OCI-M2 (cell line): ENCODE data around the gene PCSK6.

Source experiments
- DNase-seq: peaks from one replicate; lab custom pipeline; 2025; ENCODE audit not compliant: unreplicated experiment; lab: John Stamatoyannopoulos, UW

The PCSK6 gene

GRCh38 chr15:101523560-101523940 is 34.0 kb upstream of the PCSK6 start:
- DNase-seq: no peak

DNA sequence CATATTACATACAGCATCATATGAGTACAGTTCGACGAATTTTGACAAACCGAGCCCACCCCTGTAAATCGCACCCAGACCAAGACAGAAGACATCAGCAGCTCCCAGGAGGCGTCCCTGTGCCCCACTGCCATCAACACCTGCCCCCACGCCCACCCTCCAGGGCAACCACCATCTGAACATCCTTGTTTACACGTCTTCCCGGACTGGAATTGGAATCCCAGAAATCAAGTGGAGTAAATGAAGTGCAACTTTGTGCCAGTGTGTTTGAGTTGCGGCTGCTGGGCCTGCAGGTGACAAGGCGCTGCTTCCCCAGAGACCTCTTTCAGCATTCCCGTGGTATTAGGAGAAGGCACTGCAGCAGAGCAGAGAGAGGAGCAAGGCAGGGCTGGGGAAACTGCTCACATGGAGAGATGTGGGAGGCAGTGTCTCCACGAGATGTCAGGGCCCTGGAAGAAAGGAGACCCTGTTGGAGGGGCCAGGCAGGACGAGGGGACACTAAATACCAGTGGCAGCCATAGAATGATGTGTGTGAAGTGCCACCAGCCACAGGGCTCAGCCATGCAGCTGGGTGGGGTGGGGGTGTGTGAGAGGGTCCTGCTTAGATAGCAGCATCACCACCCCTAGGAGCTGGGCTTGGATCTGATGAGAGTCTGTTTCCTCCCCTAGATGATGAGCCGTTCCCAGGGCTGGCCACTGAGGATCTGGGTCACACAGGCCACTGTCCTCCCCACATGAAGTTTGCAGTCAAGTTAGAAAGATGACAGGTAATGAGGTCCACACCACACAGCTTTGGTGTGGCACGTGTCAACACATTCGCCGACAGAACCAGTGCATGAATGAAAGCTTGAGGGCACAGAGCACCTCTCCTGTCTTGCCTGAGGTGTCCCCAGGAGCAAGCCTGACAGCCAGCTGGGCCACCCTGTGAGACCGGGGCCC is 33.4 kb upstream of the PCSK6 start:
- no peak for DNase-seq

DNA sequence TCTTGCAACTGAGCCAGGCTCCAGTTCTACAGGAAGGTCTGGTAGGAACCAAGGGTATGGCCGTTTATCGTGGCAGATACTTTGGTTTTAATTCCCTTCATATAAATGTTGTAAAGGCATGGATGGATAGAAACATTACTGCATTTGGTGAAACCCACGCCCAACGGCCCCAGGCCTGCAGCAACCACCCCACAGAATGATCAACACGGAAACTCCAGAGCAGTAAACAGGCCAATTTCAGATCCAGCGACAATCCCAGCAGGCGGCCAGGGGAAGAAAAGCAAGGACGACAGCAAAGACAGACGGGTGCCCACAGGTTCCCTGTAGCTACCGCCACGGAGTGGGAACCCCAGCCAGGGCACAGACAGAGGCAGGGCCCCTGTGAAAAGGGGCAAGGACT is 32.6 kb upstream of the PCSK6 start:
- no peak for DNase-seq

DNA sequence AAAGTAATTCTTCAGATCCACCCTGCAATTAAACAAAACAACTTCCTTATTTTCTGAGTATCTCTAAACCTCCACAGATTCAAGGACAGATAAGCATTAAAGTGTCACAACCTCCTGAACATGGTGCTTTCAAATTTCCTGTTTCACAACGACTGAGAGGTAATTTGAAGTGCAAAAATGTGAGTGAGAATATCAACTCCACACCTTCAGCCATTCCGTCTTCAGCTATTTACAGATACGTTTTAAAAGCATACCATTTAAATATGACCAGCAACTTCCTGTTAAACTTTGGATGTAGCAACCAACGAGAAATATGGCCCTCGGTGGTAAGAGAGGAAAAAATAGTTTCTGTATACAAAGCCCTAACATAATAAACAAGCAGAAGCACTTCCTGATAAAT is 32.1 kb upstream of the PCSK6 start:
- no peak for DNase-seq

DNA sequence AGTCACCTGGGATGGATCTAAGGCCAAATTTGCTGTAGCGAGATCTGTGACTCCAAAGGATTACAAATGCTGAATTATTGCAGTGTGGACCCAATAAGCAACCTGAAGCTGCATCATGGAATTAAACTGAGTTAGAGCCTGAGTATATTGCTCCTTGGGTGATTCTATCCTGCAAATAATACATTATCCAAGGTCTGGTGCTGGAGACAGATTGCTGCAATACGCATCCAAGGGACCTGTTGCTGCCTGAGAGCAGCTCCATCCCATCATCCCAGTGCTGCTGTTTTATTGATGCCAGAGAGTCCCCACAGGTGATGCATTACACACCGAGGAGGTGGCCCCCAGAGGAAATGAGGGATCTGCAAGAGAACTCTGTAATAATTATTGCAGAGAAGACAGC is 31.6 kb upstream of the PCSK6 start:
- no peak for DNase-seq

DNA sequence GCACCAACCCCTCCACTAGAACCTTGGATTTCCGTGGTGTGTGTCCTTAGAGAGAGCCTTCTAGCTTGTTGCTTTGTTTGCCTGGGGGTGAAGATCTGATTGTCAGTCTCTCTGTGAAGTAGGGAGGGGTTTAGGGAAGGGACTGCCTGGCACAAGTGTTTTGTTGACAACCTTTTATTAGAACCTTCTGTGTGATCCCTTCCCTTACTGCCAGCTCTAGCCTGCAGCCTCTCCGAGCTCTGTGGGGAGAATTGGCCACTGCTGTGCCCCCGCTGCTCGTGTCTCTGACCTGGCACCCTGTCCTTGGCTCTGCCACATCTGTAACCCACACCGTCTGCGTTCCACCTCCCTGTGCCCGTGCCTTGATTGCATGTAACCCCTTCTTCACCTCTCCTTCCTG is 30.9 kb upstream of the PCSK6 start:
- DNase-seq: no peak

DNA sequence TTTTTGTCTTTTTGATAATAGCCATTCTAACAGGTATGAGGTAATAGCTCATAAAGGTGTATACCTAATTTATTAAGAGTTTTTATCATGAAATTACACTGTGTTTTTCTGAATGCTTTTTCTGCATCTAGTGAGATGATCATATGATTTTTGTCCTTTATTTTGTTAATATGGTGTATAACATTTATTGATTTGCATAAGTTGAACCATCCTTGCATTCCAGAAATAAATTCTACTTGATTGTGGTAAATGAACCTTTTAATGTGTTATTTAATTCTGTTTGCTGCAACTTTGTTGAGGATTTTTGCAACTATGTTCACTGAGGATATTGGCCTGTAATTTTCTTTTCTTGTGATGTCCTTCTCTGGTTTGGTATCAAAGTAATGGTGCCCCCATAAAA is 28.0 kb upstream of the PCSK6 start:
- no peak for DNase-seq

- DNase-seq: no peak
Observed at GRCh38 chr15:101514318-101514717, 24.8 kb upstream of the PCSK6 start.

DNA sequence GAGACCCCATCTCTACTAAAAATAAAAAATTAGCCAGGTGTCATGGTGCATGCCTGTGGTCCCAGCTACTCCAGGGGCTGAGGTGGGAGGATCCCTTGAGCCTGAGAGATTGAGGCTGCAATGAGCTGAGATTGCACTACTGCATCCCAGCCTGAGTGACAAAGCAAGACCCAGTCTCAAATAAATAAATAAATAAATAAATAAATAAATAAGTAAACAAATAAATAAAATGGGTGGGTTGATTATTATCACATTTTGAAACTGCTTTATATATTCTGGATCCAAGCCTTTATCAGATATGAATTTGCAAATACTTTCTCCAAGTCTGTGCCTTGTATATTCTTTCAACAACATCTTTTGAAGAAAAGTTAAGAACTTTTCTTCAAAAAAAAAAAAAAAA is 22.2 kb upstream of the PCSK6 start:
- DNase-seq: no peak

DNA sequence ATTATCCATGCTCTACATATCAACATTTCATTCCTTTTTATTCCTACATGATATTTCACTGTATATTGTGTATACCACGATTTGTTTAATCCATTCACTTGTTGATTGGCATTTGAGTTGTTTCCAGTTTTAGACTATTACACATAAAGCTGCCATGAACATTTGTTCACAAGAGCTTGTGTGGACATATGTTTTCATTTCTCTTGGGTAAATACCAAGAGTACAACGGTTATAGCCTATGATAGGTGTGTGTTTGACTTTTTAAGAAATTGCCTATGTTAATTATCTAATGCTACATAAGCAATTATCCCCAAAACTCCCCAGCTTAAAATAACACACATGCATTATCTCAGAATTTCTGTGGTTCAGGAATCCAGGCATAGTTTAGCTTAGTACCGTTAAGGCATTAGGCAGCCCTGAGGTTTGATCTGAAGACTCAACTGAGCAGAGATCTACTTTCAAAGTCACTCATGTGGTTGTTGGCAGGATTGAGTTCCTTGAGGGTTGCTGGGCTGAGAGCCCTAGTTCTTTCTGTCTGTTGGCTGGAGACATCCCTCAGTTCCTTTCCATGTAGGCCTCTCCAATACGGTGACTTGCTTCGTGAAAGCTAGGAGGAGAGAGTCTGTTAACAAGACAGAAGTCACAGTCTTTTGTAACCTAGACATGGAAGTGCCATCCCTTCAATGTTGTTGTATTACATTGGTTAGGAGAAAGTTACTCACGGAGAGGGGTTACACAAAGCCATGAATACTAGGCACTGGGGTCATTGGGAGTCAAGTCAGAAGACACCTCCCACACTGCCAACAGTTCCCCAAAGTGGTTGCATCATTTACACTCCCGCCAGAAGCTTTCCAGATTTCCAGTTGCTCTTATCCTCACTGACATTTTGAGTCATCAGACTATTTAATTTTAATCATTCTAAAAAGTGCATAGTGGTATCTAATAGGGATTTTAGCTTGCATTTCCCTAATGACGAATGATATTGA is 21.0 kb upstream of the PCSK6 start:
- no peak for DNase-seq

GRCh38 chr15:101509279-101509678 is 19.8 kb upstream of the PCSK6 start:
- no peak for DNase-seq

GRCh38 chr15:101506491-101506890 is 17.0 kb upstream of the PCSK6 start:
- DNase-seq: no peak

DNA sequence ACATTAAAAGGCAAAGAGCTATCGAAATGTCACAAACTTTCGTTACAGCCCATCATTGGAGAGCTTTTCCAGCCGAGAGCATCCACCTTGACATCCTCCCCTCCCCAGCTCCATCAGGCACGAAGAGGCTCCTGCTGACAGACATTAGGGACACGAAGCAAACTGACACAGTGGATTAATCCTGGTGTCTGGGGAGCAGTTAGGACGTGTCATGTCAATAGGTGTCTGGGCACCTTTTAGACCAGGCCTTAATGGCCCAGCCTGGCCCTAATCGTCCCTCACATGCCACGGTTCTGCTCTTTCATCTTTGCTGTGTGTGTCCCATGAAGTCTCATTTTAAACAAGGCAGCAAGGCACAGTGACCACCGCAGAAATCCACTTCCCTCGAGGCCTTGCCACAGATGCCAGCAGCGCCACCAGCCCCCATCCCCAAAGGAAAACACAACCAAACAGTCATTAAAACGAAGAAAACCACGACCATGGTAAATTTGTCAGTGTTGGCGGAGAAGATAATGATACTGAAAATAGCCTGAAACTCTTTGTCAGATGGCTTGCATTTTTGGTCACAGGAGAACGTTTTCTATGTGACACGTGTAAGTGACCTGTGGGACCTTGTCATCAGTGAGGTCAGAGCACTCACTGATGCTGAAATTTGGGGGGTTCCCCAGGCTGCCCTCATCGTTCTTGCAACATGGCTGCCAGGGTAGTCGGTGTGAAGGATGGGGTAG is 16.3 kb upstream of the PCSK6 start:
- no peak for DNase-seq

GRCh38 chr15:101504866-101505609 is 15.5 kb upstream of the PCSK6 start:
- DNase-seq: no peak

DNA sequence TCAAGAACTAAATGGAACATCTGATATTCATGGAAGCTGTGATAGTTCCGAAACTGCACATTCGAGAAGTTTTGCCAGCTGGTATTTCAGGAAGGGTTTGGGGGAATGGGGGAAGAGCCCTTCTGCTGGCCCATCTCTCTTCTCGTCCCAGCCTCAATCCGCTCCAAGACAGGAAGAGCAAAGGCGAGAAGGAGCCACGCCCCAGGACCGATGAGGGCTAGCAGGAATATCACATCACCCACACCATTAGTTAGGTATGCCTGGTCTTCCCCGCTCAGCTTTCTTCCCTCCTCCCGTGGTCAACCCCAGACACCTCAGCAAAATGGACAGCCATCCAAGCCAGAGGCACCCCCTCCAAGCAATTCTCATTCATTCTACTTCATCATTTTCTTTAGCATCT is 14.9 kb upstream of the PCSK6 start:
- no peak for DNase-seq

DNA sequence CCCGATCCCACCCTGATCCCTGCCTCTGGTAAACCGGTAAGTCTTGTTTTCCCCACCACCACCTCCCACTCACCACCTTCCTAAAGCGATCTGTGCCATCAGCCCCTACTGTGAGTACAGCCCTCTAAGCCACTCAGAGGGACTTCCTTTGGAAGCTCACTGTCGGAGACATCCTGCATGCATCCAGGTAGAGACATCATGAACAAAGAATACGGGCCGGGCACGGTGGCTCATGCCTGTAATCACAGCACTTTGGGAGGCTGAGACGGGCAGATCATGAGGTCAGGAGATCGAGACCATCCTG is 13.7 kb upstream of the PCSK6 start:
- DNase-seq: no peak

DNA sequence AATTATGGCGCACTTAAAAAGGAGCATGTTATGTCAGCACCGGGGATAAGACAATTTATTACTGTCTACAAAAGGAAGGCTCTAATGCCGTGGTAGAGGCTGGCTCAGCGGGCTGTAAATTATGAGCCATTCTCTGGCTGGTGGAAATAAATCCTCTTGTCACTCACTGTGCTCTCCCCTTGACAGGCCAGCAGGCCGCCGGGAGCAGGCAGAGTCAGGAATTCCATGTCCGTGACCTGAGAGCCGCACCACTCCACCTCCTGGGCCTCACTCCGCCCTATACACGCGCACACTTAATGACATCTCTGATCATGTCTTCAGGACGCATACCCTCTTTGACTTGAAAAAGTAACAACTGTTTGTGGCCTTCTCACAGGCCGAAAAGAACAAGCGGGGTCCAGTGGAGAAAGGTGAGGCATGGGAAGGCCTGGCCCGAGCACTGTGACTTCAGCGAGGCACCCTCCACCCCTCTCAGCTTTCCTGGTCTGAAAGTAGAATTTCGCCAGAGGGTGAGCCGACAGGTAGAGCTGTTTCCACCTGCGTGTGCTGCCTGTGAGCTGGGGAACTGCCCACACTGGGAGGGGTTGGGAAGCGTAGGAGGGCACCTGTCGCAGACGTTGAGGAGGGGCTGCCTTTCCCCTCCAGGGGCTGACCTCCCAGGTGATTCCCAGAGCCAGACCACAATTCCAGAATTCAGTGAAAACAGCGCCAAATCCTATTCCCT is 13.2 kb upstream of the PCSK6 start:
- DNase-seq: no peak

GRCh38 chr15:101501703-101502373 is 12.3 kb upstream of the PCSK6 start:
- DNase-seq: no peak

GRCh38 chr15:101500865-101501551 is 11.5 kb upstream of the PCSK6 start:
- no peak for DNase-seq
